ENCODE measurements around the gene RAP1A. TPM values are rescaled to one million over a fixed set of nuclear protein-coding genes. Genes with fewer than 3 reads are reported as not detected.

RAP1A gene
- polyA plus RNA-seq, 1 experiment = 20.5 TPM

- no peaks in the 10 kb centered on the region for H3K36me3 ChIP-seq (ENCODE audit: control insufficient read depth, insufficient read depth, low read length)
- H3K4me3 ChIP-seq (ENCODE audit: low read depth, low read length) = no peak overlapping the region
- TF ChIP-seq, protein P1, sequence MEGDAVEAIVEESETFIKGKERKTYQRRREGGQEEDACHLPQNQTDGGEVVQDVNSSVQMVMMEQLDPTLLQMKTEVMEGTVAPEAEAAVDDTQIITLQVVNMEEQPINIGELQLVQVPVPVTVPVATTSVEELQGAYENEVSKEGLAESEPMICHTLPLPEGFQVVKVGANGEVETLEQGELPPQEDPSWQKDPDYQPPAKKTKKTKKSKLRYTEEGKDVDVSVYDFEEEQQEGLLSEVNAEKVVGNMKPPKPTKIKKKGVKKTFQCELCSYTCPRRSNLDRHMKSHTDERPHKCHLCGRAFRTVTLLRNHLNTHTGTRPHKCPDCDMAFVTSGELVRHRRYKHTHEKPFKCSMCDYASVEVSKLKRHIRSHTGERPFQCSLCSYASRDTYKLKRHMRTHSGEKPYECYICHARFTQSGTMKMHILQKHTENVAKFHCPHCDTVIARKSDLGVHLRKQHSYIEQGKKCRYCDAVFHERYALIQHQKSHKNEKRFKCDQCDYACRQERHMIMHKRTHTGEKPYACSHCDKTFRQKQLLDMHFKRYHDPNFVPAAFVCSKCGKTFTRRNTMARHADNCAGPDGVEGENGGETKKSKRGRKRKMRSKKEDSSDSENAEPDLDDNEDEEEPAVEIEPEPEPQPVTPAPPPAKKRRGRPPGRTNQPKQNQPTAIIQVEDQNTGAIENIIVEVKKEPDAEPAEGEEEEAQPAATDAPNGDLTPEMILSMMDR (IDR thresholded peaks at IDR 0.05; ENCODE audit: insufficient read depth, low read depth, low read length) = no peak
- no peaks in the 10 kb centered on the region for H3K27me3 ChIP-seq (ENCODE audit: control insufficient read depth, insufficient read depth, low read length)
- CTCF ChIA-PET = interaction anchor here (0.7 to 3.0 kb wide), 4 partner anchors 12 to 40 kb away, joined by 3 to 14 read pairs (median 8); no protein-coding TSS in a partner anchor
- no peak for DNase-seq (ENCODE audit: low read depth)
- POLR2A ChIA-PET = no interaction called here
Observed at GRCh38 chr1:111734856-111735255, 115.3 kb downstream of the RAP1A start.

DNA sequence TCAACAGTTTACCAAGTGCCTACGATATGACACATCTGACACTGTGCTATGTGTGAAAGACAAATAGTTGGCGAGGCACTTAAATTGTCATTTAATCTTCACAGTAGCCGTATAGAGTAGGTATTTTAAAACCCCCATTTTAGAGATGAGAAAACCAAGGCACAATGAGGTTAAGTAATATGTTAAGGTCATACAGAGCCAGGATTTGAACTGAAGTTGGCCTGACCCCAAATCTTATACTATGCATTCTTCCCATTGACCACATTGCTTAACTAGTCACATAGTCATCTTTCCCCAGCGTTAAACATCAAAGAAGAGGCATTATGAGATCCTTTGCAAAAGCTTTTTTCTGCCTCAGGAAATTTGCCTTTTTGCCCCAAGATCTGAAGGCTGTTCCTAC lies 115.7 kb downstream of the RAP1A start:
- Histone ChIP-seq H3K36me3 (ENCODE audit: control insufficient read depth, insufficient read depth, low read length) (no peaks in the 10 kb centered on the region), H3K4me3 (ENCODE audit: low read depth, low read length) (no peak overlapping the region), H3K27me3 (ENCODE audit: control insufficient read depth, insufficient read depth, low read length) (no peaks in the 10 kb centered on the region)
- ChIA-PET POLR2A (no interaction called here), CTCF (interaction anchor here (1.0 to 3.0 kb wide), 3 partner anchors 11 to 34 kb away, joined by 3 to 12 read pairs (median 4); no protein-coding TSS in a partner anchor)
- no peak for DNase-seq (ENCODE audit: low read depth)
- TF ChIP-seq, protein P1 (IDR thresholded peaks at IDR 0.05; ENCODE audit: insufficient read depth, low read depth, low read length) = no peak

DNA sequence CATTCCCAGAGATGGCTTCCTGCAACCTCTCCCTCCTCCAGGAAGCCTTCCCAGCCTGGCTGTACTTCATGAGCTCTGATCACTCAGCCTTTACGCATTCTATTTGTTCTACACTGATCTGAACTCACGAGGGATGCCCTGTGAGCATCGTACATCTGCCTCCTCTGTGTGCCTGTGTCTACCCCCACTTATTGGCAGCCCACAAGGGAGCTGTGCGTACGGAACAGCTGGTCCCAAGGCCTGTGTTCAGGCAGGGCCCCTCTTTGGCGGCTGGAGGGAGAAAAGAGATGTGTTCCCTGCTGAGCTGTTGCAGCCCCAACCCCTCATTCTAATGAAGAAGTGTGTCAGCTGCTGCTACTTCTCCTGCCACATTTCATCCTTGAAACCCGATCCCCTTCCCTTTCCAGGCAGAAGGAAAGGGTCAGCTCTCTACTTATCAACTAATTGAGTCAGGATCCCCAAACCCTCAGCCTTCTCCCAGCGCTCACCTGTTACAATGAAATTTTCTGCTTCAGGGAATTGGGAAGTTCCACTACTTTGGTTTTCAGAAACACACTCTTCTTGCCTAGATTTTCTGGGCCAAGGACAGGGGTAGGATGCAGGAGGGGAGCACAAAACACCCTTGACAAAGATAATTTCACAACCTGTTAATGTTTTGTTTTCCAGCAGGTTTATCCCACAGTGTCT lies 116.4 kb downstream of the RAP1A start:
- no peak for DNase-seq (ENCODE audit: low read depth)
- H3K4me3 ChIP-seq (ENCODE audit: low read depth, low read length) = no peak overlapping the region
- no peaks in the 10 kb centered on the region for H3K27me3 ChIP-seq (ENCODE audit: control insufficient read depth, insufficient read depth, low read length)
- no peaks in the 10 kb centered on the region for H3K36me3 ChIP-seq (ENCODE audit: control insufficient read depth, insufficient read depth, low read length)
- POLR2A ChIA-PET = interaction anchor here (0.6 kb wide), 1 partner anchor 33 kb away, joined by 5 read pairs; no protein-coding TSS in a partner anchor
- TF ChIP-seq, protein P1 (IDR thresholded peaks at IDR 0.05; ENCODE audit: insufficient read depth, low read depth, low read length) = no peak
- CTCF ChIA-PET = interaction anchor here (1.0 to 3.0 kb wide), 6 partner anchors 11 to 33 kb away, joined by 3 to 12 read pairs (median 4); no protein-coding TSS in a partner anchor

- Histone ChIP-seq H3K27me3 (ENCODE audit: control insufficient read depth, insufficient read depth, low read length) (no peaks in the 10 kb centered on the region), H3K4me3 (ENCODE audit: low read depth, low read length) (no peak overlapping the region), H3K36me3 (ENCODE audit: control insufficient read depth, insufficient read depth, low read length) (no peaks in the 10 kb centered on the region)
- no peak for DNase-seq (ENCODE audit: low read depth)
- TF ChIP-seq, protein P1 (IDR thresholded peaks at IDR 0.05; ENCODE audit: insufficient read depth, low read depth, low read length) = no peak
- POLR2A ChIA-PET = interaction anchor here (0.6 kb wide), 1 partner anchor 32 kb away, joined by 5 read pairs; no protein-coding TSS in a partner anchor
- CTCF ChIA-PET = interaction anchor here (0.5 to 3.0 kb wide), 6 partner anchors 10 to 23 kb away, joined by 3 to 12 read pairs (median 4); no protein-coding TSS in a partner anchor
Observed at GRCh38 chr1:111736548-111737215, 117.1 kb downstream of the RAP1A start.

All from BJ (cell line).